OCI-LY1 (cell line): ENCODE data around the gene BTG4.

ENCODE experiments used
- CTCF ChIP-seq: fragments of 200-600 bp; sonication (generic), shearing (Covaris generic); IDR thresholded peaks from 2 replicates; pipeline ENCODE4 v1.5.1; 2017; ENCODE audit warnings: mild to moderate bottlenecking, antibody characterized with exemption, low read length, moderate library complexity, mixed read lengths
- EZH2 ChIP-seq: fragments of 200-600 bp; sonication (generic), shearing (Covaris generic); IDR thresholded peaks from 2 replicates; pipeline ENCODE4 v1.8.0; 2017; ENCODE audit warnings: borderline replicate concordance, mixed run types, mild to moderate bottlenecking, antibody characterized with exemption, low read length, moderate library complexity, mixed read lengths

DNA sequence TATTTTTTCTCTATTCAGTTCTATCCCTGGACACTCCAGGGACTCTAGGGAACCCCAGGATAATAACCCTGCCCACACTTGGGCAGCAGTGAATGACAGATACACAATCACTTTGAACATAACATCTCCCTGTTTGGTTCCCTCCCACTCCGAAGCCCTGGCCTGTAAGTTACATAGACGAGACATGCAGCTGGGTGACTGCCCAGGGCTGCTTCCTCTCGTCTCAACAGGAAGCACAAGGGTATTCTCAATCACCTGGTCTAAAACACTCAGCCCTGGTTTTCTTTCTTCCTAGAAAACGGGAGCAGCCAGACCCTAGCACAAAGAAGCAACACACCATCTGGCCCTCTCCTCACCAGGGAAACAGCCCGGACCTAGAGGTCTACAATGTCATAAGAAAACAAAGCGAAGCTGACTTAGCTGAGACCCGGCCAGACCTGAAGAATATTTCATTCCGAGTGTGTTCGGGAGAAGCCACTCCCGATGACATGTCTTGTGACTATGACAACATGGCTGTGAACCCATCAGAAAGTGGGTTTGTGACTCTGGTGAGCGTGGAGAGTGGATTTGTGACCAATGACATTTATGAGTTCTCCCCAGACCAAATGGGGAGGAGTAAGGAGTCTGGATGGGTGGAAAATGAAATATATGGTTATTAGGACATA is 47.7 kb upstream of the BTG4 start:
- no peak for TF ChIP-seq CTCF
- TF ChIP-seq EZH2 = no peak
